IPS-18a (cell line): Measurements from ENCODE around the gene IQSEC3.
"Not testable (repeated sequence)": the region's sequence is repeated elsewhere in the genome, so short reads cannot be mapped to it uniquely, and the experiment has no call there.

Experiments used
- H3K27ac ChIP-seq: one replicate; pipeline ENCODE4 v1.5.1; 2013; ENCODE audit warnings: low read length
- H3K27me3 ChIP-seq: one replicate; pipeline ENCODE4 v1.6.1; 2013; ENCODE audit warnings: mild to moderate bottlenecking, low read length; ENCODE audit not compliant: control insufficient read depth, insufficient read depth
- H3K36me3 ChIP-seq: one replicate; pipeline ENCODE4 v1.6.1; 2013; ENCODE audit warnings: low read depth, low read length; ENCODE audit not compliant: control insufficient read depth
- H3K4me1 ChIP-seq: one replicate; pipeline ENCODE4 v1.6.1; 2013; ENCODE audit warnings: low read depth, low read length; ENCODE audit not compliant: control insufficient read depth
- H3K4me3 ChIP-seq: one replicate; pipeline ENCODE4 v1.5.1; 2013; ENCODE audit warnings: low read length
- H3K9ac ChIP-seq: one replicate; pipeline ENCODE4 v1.6.1; 2013; ENCODE audit warnings: mild to moderate bottlenecking, low read length, moderate library complexity
- H3K9me3 ChIP-seq: one replicate; pipeline ENCODE4 v1.6.1; 2013; ENCODE audit warnings: low read depth, low read length; ENCODE audit not compliant: control insufficient read depth

The IQSEC3 gene

GRCh38 chr12:118591-118990 is 52.0 kb downstream of the IQSEC3 start:
- Histone ChIP-seq H3K27me3 (no peaks in the 10 kb centered on the region), H3K9ac (no peak overlapping the region), H3K36me3 (no peaks in the 10 kb centered on the region), H3K4me1 (no peaks in the 10 kb centered on the region), H3K27ac (no peak overlapping the region), H3K9me3 (no peaks in the 10 kb centered on the region), H3K4me3 (no peak overlapping the region)

- Histone ChIP-seq H3K27ac (no peak overlapping the region), H3K9me3 (no peaks in the 10 kb centered on the region), H3K27me3 (no peaks in the 10 kb centered on the region), H3K36me3 (no peaks in the 10 kb centered on the region), H3K9ac (no peak overlapping the region), H3K4me1 (no peaks in the 10 kb centered on the region), H3K4me3 (no peak overlapping the region)
Observed at GRCh38 chr12:120951-121350, 54.4 kb downstream of the IQSEC3 start.

- Histone ChIP-seq H3K9ac (no peak overlapping the region), H3K4me3 (no peak overlapping the region), H3K36me3 (no peaks in the 10 kb centered on the region), H3K4me1 (no peaks in the 10 kb centered on the region), H3K9me3 (no peaks in the 10 kb centered on the region), H3K27me3 (no peaks in the 10 kb centered on the region), H3K27ac (no peak overlapping the region)
Observed at GRCh38 chr12:121647-122046, 55.1 kb downstream of the IQSEC3 start.

- Histone ChIP-seq H3K4me3 (no peak overlapping the region), H3K9ac (no peak overlapping the region), H3K9me3 (no peaks in the 10 kb centered on the region), H3K27me3 (no peaks in the 10 kb centered on the region), H3K36me3 (no peaks in the 10 kb centered on the region), H3K27ac (no peak overlapping the region), H3K4me1 (no peaks in the 10 kb centered on the region)
Observed at GRCh38 chr12:125075-125474, 58.5 kb downstream of the IQSEC3 start.

GRCh38 chr12:125566-125965 is 59.0 kb downstream of the IQSEC3 start:
- no peaks in the 10 kb centered on the region for H3K9me3 ChIP-seq
- H3K4me3 ChIP-seq, result no peak overlapping the region
- H3K4me1 ChIP-seq, result no peaks in the 10 kb centered on the region
- H3K36me3 ChIP-seq, result no peaks in the 10 kb centered on the region
- no peak overlapping the region for H3K9ac ChIP-seq
- no peaks in the 10 kb centered on the region for H3K27me3 ChIP-seq
- H3K27ac ChIP-seq, result no peak overlapping the region

GRCh38 chr12:128079-128478 is 61.5 kb downstream of the IQSEC3 start:
- Histone ChIP-seq H3K4me3 (no peak overlapping the region), H3K27me3 (no peaks in the 10 kb centered on the region), H3K9me3 (no peaks in the 10 kb centered on the region), H3K9ac (no peak overlapping the region), H3K27ac (no peak overlapping the region), H3K36me3 (no peaks in the 10 kb centered on the region), H3K4me1 (no peaks in the 10 kb centered on the region)

- Histone ChIP-seq H3K9me3 (no peaks in the 10 kb centered on the region), H3K27me3 (no peaks in the 10 kb centered on the region), H3K4me1 (no peaks in the 10 kb centered on the region), H3K4me3 (no peak overlapping the region), H3K27ac (no peak overlapping the region), H3K36me3 (no peaks in the 10 kb centered on the region), H3K9ac (no peak overlapping the region)
Observed at GRCh38 chr12:129001-129400, 62.4 kb downstream of the IQSEC3 start.

- Histone ChIP-seq H3K4me1 (no peaks in the 10 kb centered on the region), H3K9me3 (no peaks in the 10 kb centered on the region), H3K27ac (no peak overlapping the region), H3K4me3 (no peak overlapping the region), H3K36me3 (no peaks in the 10 kb centered on the region), H3K27me3 (no peaks in the 10 kb centered on the region), H3K9ac (no peak overlapping the region)
Observed at GRCh38 chr12:130519-130918, 64.0 kb downstream of the IQSEC3 start.

- no peak overlapping the region for H3K9ac ChIP-seq
- H3K27ac ChIP-seq, result no peak overlapping the region
- no peaks in the 10 kb centered on the region for H3K36me3 ChIP-seq
- no peaks in the 10 kb centered on the region for H3K9me3 ChIP-seq
- H3K27me3 ChIP-seq, result no peaks in the 10 kb centered on the region
- no peak overlapping the region for H3K4me3 ChIP-seq
- H3K4me1 ChIP-seq, result no peaks in the 10 kb centered on the region
Observed at GRCh38 chr12:131008-131407, 64.4 kb downstream of the IQSEC3 start.

GRCh38 chr12:131732-132495 is 65.3 kb downstream of the IQSEC3 start:
- H3K9me3 ChIP-seq, result no peaks in the 10 kb centered on the region
- H3K4me1 ChIP-seq, result no peaks in the 10 kb centered on the region
- H3K27ac ChIP-seq, result no peak overlapping the region
- no peak overlapping the region for H3K4me3 ChIP-seq
- no peak overlapping the region for H3K9ac ChIP-seq
- H3K36me3 ChIP-seq, result no peaks in the 10 kb centered on the region
- H3K27me3 ChIP-seq, result no peaks in the 10 kb centered on the region

- H3K27ac ChIP-seq, H3K4me1 ChIP-seq, H3K9me3 ChIP-seq, H3K36me3 ChIP-seq, H3K9ac ChIP-seq, H3K4me3 ChIP-seq: not testable (repeated sequence)
- H3K27me3 ChIP-seq, result peaks cover 11% of the 10 kb centered on the region
Observed at GRCh38 chr12:133616-134232, 67.2 kb downstream of the IQSEC3 start.

- Histone ChIP-seq H3K27me3 (peaks cover 26% of the 10 kb centered on the region), H3K9ac (no peak overlapping the region), H3K36me3 (no peaks in the 10 kb centered on the region), H3K4me3 (no peak overlapping the region), H3K4me1 (peaks cover 11% of the 10 kb centered on the region), H3K9me3 (no peaks in the 10 kb centered on the region), H3K27ac (no peak overlapping the region)
Observed at GRCh38 chr12:135138-135537, 68.6 kb downstream of the IQSEC3 start.
